Prostate gland (tissue), 2 donors: ENCODE results near the gene TESK2. TPM values are rescaled to one million over a fixed set of nuclear protein-coding genes. Genes with fewer than 3 reads are reported as not detected.

Experiments
- DNase-seq: peaks from one replicate; pipeline ENCODE4 v3.0.0-alpha.2; 2019; ENCODE audit warnings: low spot score
- H3K27ac ChIP-seq, 2 donors: fragments of 200-600 bp; sonication (generic); 2 replicates each; pipeline ENCODE4 v1.5.1; 2017 to 2019
- H3K27me3 ChIP-seq: fragments of 200-600 bp; sonication (generic); replicated peaks from 2 replicates; pipeline ENCODE4 v1.5.1; 2019; ENCODE audit not compliant: insufficient read depth
- H3K36me3 ChIP-seq, 2 donors: fragments of 200-600 bp; sonication (generic); 1 replicate in 1 of 2; 2 replicates in 1 of 2; pipeline versions ENCODE4 v1.5.1 to v1.8.1; 2017 to 2019
- H3K4me1 ChIP-seq: fragments of 200-600 bp; sonication (generic); replicated peaks from 2 replicates; pipeline ENCODE4 v1.5.1; 2019
- H3K4me3 ChIP-seq, 2 donors: fragments of 200-600 bp; sonication (generic); 2 replicates each; pipeline ENCODE4 v1.5.1; 2017 to 2019
- H3K9me3 ChIP-seq: fragments of 200-600 bp; sonication (generic); 2 replicates; pipeline ENCODE4 v1.5.1; 2017
- CTCF ChIP-seq, 4 experiments: fragments of 200-600 bp in 2 of 4; fragments of 450-650 bp in 2 of 4; sonication (generic) in 2 of 4; IDR thresholded peaks; 1 replicate in 3 of 4; 2 replicates in 1 of 4; pipeline ENCODE4 v1.5.1; 2016 to 2019; ENCODE audit warnings: antibody characterized with exemption in 4 of 4, mild to moderate bottlenecking in 2 of 4, moderate library complexity in 2 of 4
- POLR2A ChIP-seq: fragments of 450-650 bp; IDR thresholded peaks from one replicate; pipeline ENCODE4 v1.6.1; 2016; ENCODE audit warnings: antibody characterized with exemption, mild to moderate bottlenecking
- POLR2AphosphoS5 ChIP-seq: sonication (generic); formaldehyde crosslinking; IDR thresholded peaks from one replicate; pipeline ENCODE4 v1.6.1; 2017; ENCODE audit warnings: antibody characterized with exemption
- WGBS: methylation state at CpG from one replicate; pipeline ENCODE4 v1.1.5; 2018; 5-methylcytosine and 5-hydroxymethylcytosine counted together
- intact Hi-C: fragments of 100-400 bp; cut with DNase I; formaldehyde crosslinking; loops from one replicate; pipeline ENCODE4 v1.14.2; 2022
- total RNA-seq, 2 donors: library from RNA; depleted of rRNA; stranded (reverse); fragments of >200 nt; gene quantifications; one replicate each; pipeline ENCODE4 v1.1.0, GENCODE V29; 2016

The TESK2 gene
- total RNA-seq, 2 donors from 2014 or later: 21.4 to 26.4 TPM

- TF ChIP-seq CTCF (IDR thresholded peaks at IDR 0.05): no peak
- TF ChIP-seq POLR2AphosphoS5: no peak
- TF ChIP-seq POLR2A: no peak
- Histone ChIP-seq H3K36me3 (peaks cover 0 to 1% of the 10 kb centered on the region in 2 donors), H3K27me3 (no peaks in the 10 kb centered on the region), H3K27ac (peak overlapping the region; percentile 59 to 65), H3K4me1 (peaks cover 3% of the 10 kb centered on the region), H3K4me3 (no peak overlapping the region), H3K9me3 (no peaks in the 10 kb centered on the region)
- intact Hi-C loops: no loop called here
- 19% methylated on average over 1 of the region's 1 CpG for WGBS
- no peak for DNase-seq
These were observed 142.4 kb downstream of the TESK2 start for GRCh38 chr1:45348609-45348965.

DNA sequence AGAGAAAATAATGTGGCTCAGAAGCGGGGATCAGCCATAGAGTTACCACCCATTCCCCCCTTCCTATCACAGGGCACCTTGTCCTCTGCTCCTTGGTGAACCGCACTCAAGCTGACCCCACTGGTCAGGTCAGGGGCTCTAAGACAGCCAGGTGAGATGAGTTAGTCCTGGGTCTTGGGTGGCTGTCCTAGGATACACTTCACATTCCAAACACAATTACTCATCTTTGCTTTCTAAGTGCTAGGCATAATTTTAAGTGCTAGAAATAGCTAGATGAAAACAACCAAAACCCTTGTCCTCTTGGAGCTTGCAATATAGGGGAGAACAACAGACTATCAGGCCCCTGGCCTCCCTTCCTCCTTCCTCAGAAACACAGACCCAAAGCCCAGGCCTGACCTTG is 142.9 kb downstream of the TESK2 start:
- Histone ChIP-seq H3K27ac (peak overlapping the region; percentile 59 to 65), H3K27me3 (no peaks in the 10 kb centered on the region), H3K4me1 (peaks cover 3% of the 10 kb centered on the region), H3K4me3 (no peak overlapping the region), H3K9me3 (no peaks in the 10 kb centered on the region), H3K36me3 (peaks cover 0 to 6% of the 10 kb centered on the region in 2 donors)
- intact Hi-C loops: no loop called here
- TF ChIP-seq CTCF (IDR thresholded peaks at IDR 0.05): no peak
- TF ChIP-seq POLR2A: no peak
- no peak for TF ChIP-seq POLR2AphosphoS5
- WGBS: 86% methylated on average over 2 of the region's 2 CpGs
- no peak for DNase-seq

DNA sequence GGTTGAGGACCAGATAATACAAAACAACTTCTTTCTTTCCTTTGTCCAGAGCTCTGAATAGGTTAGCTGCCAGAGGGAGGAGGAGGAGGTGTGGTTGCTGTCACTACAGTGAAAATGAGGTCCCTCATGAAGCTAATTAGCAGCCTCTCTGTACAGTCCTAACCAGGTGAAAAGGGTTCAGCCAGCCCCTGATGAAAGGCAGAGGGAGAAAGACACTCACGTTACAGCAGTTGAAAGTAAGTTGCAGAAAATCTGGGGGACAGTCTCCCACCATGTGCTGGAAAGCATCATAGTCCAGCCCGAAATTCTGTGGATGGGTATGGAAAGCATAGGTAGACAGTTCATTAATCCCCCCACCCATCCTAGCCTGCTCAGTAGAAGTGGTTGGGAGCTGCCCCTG is 144.5 kb downstream of the TESK2 start:
- TF ChIP-seq POLR2AphosphoS5 (no peak), CTCF (IDR thresholded peaks at IDR 0.05) (no peak), POLR2A (no peak)
- no peak for DNase-seq
- Histone ChIP-seq H3K4me1 (peaks cover 3% of the 10 kb centered on the region), H3K27me3 (no peaks in the 10 kb centered on the region), H3K4me3 (no peak overlapping the region), H3K27ac (no peak overlapping the region), H3K9me3 (no peaks in the 10 kb centered on the region), H3K36me3 (peaks cover 0 to 6% of the 10 kb centered on the region in 2 donors)
- intact Hi-C loops: no loop called here
- 81% methylated on average over 2 of the region's 2 CpGs for WGBS

- peak overlapping the region in 1 of 2 donors; percentile 39 for H3K27ac ChIP-seq
- H3K27me3 ChIP-seq: no peaks in the 10 kb centered on the region
- no peaks in the 10 kb centered on the region for H3K9me3 ChIP-seq
- 93% methylated on average over 13 of the region's 13 CpGs for WGBS
- H3K4me1 ChIP-seq: peaks cover 3% of the 10 kb centered on the region
- DNase-seq: no peak
- intact Hi-C loops: no loop called here
- no peak for TF ChIP-seq CTCF (IDR thresholded peaks at IDR 0.05)
- TF ChIP-seq POLR2A: no peak
- TF ChIP-seq POLR2AphosphoS5: no peak
- peaks cover 0 to 6% of the 10 kb centered on the region in 2 donors for H3K36me3 ChIP-seq
- H3K4me3 ChIP-seq: no peak overlapping the region
These were observed 145.9 kb downstream of the TESK2 start for GRCh38 chr1:45345014-45345413.

GRCh38 chr1:45344499-45344898 is 146.5 kb downstream of the TESK2 start:
- DNase-seq: no peak
- TF ChIP-seq CTCF (IDR thresholded peaks at IDR 0.05) (no peak), POLR2AphosphoS5 (no peak), POLR2A (no peak)
- peak overlapping the region in 1 of 2 donors; percentile 39 for H3K27ac ChIP-seq
- H3K4me3 ChIP-seq: no peak overlapping the region
- H3K4me1 ChIP-seq: peaks cover 3% of the 10 kb centered on the region
- no peaks in the 10 kb centered on the region for H3K27me3 ChIP-seq
- peaks cover 0 to 6% of the 10 kb centered on the region in 2 donors for H3K36me3 ChIP-seq
- H3K9me3 ChIP-seq: no peaks in the 10 kb centered on the region
- 88% methylated on average over 2 of the region's 2 CpGs for WGBS
- intact Hi-C loops: no loop called here
